ENCODE results near the gene SLC17A1.

The SLC17A1 gene

DNA sequence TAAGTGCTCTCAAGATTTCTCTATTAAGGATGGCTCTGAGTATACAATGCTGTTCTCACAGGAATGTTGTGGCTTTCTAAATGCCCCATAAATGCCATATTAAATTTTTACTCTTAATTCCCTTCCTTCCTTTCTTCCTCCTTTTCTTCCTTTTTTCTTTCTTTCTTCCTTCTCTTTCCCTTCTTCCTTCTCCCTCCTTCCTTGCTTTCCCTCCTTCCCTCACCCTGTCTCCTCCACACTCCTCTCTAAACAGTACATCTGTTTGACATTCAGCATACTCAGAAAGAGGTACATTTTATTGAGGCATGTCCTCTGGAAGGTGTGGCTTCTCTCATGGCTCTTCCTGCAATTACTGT is 433 bp upstream of the SLC17A1 start:
- DNase-seq (ENCODE audit: low read depth): no peak

DNA sequence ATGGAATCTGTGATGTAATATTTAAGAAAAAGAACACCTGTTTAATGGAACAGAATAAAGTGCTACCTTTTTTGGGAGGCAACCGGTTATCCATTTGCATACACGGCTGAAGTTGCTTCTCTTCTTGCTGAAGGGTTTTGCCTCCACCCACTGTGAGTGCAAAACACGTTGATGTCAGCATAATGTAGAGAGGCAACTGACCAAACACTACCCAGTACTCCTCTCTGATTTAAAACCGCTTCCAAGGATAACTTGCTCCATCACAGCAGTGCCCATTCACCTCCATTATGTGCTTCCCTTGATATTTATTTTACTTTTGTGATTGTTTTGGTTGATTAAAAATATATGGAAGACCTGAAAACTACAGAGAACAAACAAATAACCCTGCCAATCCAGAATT is 1.4 kb downstream of the SLC17A1 start:
- DNase-seq (ENCODE audit: low read depth): no peak

DNA sequence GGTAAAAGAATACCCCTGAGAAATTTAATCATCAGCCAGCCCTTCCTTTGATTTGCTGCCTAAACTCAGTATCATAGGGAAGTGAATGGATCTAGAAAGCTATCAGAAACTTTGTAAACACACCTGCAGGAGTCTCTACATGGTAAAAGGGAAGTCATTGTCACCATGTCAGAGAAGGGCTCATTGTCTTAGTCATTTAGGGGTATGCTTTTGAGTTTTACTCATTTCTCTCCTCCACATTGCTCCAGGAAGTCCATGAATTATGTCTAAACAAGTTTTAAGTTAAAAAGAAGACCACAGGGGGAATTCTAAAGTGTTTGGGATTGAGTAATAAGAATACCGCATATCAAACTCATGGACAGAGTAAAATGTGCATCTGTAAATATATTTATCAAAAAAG is 2.5 kb downstream of the SLC17A1 start:
- no peak for DNase-seq (ENCODE audit: low read depth)

DNA sequence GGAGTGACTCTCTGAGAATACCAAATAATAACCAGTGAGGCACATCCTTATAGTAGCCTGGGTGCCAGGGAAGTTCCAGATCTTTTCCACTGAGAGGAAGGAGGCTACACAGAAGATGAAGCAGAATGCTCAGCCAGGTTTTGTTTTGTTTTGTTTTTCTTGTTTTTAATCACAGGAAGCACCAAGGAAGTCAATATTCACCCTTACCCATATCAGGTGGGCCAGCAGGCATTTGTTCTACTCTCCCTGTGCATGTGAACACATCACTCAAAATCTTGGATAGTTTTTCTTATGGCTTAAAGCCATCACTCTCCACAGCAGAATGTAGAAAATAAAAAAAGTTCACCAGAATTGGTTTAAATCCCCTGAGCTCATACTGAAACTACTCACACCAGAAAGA is 10.5 kb downstream of the SLC17A1 start:
- no peak for DNase-seq (ENCODE audit: low read depth)

DNA sequence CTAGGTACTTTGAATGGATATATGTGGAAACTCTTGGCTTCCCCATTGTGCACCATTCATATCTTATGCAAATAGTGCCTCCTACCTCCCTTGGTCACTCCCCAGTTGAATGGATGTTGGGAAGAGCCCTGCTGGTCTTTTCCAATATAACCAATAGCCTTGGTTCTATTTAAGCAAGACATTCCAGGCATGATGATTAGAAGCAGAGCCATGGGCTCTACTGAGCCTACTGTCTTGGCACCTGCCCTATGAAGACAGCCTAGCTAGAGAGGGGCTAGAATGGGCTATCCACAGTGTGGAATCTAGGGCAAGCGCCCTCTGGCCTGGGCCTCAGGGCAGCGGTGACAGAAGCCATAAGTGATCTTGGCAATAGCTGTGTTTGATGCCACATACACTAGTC is 15.6 kb downstream of the SLC17A1 start:
- DNase-seq (ENCODE audit: low read depth): no peak

DNA sequence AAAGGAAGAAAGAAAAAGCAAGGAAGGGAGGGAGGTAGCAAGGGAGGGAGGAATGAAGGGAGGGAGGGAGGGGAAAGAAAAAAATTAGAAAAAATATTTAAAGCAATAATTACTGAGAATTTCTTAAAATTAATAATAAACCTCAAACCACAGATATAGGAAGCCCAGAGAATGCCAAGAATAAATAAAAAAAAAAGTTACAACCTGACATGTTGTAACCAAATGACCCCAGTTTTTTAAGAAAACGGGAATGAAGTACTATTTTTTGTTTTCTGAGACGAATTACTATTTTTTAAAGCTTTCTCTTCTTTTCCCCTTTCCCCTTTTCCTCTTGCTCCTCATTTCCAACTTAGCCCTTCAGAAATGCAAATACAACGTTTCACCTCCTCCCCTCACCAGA is 16.7 kb downstream of the SLC17A1 start:
- DNase-seq (ENCODE audit: low read depth): no peak

DNA sequence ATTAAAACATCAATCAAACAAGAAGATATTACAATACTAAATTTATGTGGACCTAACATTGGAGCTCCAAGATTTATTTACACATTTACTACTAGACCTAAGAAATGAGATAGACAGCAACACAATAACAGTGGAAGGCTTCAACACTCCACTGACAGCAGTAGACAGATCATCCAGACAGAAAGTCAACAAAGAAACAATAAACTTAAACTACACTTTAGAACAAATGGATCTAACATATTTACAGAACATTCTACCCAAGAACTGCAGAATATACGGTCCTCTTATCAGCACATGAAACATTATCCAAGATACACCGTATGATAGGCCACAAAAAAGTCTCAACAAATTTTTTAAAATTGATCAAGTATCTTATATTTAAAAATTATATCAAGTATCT is 27.0 kb downstream of the SLC17A1 start:
- no peak for DNase-seq (ENCODE audit: low read depth)

DNA sequence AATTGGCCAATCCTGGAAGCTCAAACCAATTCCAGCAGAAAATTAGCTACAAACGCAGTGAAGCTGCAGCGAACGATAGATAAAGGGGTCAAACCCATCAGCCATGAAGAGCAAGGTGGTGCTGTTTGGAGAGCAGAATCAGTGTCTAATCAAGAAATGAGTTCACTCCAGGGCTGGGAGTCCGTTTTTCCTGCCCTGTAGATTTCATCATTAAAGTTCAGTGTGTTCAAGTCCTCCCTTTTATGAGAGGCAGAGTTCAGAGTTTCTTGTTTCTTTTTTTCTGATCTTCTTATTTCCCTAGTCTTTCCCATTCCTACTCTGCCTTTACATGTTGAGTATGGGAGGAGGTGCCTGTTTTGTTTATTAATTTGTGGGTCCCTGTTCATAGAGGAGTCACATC is 30.4 kb downstream of the SLC17A1 start:
- DNase-seq (ENCODE audit: low read depth): no peak

DNA sequence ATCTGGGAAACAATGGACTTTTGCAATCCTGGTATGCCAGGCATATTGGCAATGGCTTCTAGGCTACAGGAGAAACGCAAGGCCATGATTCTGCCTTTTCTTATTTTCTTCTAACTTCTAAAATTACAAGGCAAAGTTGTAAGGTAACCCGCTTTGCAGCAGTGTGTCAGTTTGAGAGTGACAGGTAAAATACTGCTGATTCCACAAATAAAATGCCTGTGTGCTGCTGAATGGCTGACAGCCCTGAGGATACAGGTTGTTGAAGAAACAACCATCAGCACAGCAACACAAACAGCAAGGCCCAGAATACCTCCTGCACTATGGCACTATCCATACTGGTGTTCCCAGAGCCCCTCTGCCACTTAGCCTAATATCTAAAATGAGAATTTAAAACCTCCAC is 37.1 kb downstream of the SLC17A1 start:
- DNase-seq (ENCODE audit: low read depth): no peak

DNA sequence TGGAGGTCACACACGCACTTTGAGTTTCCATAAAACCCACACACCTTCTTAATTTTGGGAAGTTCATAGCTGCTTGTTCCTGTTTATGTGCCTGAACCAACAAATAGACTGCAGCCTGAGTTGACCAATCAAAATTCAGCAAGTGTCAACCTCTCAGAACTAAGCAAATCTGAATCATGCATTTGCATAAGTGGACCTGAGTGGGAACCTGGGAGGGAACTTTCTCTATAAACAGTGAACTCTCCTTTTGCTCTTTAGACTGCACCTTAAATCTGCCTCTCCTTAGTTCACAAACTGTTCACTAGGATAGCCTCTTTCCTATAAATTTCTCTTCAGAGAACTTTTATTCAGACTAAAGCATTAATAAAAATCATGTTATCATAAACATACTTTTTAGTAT is 37.9 kb downstream of the SLC17A1 start:
- no peak for DNase-seq (ENCODE audit: low read depth)

DNA sequence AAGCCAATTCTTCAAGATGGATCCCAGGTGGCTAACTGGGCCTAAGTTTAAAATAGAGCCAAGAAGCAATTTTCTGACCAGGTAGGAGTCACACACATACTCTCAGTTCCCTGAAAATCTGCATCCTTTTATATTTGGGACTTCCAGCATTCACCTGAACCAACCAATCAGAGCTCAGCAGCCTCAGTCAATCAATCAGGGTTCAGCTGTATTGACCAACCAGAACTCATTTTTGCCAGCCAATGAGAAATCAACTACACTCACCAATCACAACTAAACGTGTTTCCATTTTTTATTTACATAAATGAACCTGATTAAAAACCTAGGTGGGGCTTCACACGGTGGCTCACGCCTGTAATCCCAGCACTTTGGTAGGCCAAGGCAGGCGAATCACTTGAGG is 39.8 kb downstream of the SLC17A1 start:
- no peak for DNase-seq (ENCODE audit: low read depth)

DNA sequence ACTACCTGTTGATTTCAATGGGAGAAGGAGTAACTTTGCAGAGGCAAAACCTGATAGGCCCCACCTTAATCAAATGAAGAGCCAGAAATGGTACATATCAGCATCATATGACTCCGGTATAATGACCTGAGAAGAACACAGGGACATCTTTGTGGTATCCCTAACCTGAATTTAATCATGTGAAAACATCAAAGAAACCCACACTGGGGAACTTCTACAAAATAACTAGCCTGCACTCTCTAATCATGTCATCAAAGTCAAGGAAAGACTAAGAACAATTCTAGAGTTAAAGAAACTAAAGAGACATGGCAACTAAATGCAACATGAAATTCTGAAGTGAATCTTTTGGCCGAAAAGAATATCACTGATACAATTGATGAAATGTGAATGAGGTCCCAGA is 42.4 kb downstream of the SLC17A1 start:
- DNase-seq (ENCODE audit: low read depth): no peak

DNA sequence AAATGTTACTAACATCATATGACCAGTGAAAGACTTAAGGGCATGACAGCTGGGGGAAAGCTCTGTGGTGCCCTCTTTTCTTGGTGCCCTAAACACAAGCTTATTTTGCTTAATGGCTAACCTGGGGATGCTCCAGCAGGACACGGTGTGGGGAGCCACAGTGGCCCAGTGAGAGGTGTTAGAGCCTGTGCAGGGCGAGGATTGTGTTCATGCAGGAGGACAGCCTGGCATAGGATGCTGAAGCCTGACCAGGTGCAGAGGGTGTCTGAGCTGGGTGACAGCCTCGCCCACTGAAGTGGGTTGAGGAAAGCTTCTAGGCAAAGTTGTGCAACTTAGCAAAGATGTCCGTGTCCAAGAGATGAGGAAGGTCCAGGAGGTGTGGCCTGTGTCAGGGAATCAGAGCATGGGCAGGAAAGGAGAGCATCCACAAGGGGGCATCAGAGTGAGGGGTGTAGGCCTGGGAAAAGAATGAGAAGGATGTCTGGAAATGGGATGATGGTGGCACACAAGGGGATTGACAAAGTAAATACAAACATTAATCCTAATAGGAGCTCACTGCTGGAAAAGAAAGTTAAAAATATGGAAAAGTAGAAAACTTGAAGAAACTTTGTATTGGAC is 43.4 kb downstream of the SLC17A1 start:
- no peak for DNase-seq (ENCODE audit: low read depth)

DNA sequence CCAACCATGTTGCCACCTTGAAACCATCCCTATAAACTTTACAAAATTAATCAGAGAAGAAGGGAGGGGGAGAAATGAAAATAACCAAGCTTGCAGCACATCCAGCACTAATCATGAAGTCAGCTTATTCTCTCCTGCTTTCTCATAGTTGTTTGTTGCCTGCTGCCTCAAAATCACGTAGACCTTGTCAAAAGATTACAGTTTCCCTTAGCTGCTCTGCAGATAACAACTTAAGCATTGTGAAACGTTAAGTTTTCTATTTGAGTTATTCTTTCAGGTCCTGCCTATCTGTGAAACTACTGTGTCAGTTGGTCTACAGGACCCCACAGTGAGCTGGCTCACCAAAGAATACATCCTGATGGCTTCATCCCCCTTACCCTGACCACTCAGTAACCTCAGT is 44.4 kb downstream of the SLC17A1 start:
- no peak for DNase-seq (ENCODE audit: low read depth)

DNA sequence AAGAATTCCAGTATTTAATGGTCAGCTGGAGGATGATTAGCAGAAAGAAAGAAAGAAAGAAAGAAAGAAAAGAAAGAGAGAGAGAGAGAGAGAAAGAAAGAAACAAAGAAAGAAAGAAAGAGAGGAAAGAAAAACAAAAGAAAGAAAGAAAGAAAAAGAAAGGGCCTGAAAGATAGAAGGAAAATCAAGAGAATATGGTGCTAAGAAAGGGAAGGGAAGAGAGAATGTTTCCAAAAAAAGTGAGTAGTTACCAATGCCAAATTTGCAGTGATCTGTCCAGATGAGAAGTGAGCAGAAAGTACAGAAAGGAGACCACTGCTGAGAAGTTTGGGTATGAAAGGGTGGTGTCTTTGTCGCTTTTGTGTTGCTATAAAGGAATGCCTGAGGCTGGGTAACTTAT is 50.7 kb downstream of the SLC17A1 start:
- no peak for DNase-seq (ENCODE audit: low read depth)

DNA sequence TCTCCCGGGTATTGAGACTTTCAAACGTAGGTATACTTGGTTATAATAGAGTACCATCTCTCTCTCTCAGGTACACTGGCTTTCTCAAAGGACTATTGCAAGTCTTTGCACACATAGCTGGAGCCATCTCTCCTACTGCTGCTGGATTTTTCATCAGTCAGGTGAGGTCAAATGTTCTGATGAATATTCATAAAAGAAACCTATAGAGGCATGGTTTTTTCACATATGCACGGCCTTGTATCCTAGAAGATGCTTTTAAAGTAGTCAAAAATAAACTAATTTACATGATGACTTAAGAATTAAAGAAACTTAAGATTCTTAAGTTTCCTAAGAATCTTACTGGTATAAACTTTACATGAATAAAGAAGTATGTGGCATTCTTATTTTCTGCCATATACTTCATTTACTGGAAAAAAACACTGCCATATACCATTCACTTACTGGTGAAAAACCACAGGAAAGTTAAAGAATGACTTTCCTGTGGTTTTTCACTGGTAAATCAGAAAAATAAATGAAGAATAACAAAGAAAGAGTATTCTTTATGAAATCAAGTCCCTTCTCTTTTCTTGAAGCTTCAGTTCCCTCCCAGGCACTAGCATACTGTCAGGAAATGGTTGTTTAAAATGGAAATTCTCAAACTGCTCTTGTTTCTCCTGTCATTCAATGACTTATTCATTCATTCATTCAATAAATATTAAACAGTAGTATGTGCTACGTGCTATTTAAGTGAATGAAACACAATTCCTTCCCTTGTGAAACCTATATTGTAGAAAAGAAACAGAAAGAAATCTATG is 53.8 kb downstream of the SLC17A1 start:
- DNase-seq (ENCODE audit: low read depth): no peak

DNA sequence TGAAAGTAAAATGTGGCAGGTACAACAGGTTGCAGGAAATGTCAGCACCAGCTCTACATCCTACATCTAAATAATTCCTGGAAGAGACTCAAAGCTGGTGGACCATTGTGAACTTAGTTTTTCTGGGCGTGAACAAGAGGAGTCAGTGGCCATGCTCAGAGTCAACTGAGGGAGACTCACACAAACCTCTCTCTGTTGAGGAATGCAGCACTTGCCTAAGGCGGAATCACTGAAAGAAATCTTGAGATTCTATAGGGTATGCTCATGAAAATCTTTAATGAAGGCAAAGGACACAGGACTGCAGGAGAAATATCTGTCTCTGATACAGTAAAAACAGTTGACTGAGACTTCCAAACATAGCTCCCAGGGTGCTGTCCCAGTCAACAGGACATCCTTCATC is 54.8 kb downstream of the SLC17A1 start:
- DNase-seq (ENCODE audit: low read depth): no peak

DNA sequence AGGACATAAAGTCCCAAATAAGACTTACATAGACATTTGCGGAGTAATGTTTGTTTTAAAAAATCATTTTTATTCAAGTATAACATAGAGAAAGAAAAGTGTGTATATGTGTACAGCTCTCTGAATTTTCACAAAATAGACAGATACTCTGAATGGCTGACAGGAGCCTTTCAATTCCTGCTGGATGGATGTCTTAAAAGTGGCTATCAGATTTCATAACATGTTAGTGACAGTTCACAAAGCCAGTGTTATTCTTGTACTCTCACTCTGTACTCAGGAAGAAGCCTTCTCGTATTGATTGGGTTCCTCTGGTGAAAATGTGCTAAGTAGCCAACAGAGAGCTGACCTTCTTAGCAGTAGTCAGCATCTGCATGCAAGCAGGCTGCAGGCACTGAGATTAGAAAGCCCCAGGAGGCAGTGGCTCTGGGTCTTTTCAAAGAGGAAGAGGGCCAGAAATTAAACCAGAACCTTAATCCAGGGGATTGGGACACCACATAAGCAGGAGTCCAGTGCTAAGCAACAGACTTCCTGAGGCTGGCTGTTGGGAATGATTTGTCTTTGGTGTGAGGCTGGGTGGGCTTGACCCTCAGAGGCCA is 57.6 kb downstream of the SLC17A1 start:
- DNase-seq (ENCODE audit: low read depth): no peak

DNA sequence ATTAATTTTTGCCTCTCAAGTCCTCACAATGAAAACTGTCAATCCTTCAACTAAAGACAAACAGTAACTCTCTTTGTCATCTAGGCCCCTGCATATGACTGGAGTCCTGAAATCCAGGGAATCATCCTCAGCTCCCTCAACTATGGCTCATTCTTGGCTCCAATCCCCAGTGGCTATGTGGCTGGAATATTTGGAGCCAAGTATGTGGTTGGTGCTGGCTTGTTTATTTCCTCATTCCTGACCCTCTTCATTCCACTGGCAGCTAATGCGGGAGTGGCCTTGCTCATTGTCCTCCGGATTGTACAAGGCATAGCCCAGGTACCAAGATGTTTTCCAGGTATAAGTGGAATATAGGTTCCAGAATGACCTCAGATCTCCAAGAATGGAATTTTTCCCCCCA is 61.9 kb downstream of the SLC17A1 start:
- DNase-seq (ENCODE audit: low read depth): no peak

DNA sequence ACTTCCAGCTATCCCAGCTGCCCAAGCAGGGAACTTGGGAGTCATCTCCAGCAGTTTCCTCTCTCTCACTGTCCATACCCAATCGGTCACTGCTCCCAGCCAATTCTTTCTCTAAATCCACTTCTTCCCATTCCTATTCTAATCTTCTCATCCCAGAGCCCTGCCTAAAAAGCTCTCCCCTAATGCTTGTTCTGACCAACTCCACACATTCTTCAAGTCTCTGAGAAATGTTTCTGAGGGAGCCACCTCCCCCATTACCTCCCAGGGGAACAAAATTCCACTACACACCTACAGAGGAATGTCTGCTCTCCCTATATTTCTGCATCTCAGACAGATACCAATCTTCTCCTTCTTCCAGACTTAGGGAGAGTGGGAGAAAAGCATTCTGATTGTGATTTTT is 63.3 kb downstream of the SLC17A1 start:
- DNase-seq (ENCODE audit: low read depth): no peak

DNA sequence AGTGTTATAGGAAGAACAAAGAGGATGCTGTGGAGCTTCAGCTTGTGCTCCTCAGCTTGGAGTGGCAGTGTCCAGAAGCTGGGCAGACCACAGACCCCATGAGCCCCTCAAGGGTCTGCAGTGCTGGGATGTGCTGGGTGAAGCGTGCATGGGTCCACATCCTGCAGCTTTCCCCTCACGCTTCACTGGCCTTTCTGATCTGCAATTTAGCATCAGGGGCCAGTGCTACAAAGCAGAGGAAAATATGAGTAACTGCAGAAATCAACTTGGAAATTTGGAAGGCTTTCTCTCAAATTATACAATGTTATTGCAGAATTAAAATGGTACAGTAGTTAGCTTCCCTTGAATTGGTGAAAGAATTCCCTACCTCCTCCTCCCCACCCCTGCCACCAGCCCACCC is 67.2 kb downstream of the SLC17A1 start:
- no peak for DNase-seq (ENCODE audit: low read depth)

DNA sequence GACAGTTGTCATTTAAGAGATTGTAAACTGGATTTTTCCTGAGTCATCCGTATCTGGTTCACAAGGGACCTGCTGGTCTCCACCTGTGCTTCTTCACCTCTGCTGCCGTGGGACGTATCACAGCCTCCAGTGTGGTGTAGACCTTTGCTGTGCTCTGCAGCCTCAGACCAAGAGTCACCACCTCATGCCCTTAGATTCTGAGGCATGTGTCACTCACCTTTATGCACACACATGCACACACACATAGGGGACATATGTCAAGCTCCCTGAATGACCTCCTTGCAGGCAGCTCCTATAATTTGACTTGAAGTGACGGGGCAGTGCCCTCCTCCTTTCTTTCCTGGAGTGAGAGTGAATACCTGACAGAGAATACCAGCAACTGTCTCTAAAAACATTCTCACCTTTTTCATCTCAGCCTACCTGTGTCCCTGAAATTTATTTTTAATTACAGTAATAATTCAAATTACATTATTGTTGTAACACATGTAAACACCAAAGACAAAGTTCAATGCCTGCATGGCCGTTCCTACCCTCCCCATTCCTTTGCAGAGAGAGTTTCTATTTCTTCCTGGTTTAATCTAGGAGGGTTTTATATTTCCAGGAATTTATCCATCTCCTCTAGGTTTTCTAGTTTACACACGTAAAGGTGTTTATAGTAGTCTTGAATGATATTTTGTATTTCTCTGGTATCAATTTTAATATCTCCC is 73.8 kb downstream of the SLC17A1 start:
- no peak for DNase-seq (ENCODE audit: low read depth)

All from stimulated activated CD8-positive, alpha-beta memory T cell treated with anti-CD3 and anti-CD28 coated beads, Interleukin-15, amount 100 ng/mL, for 24 hours (primary cell).